ENCODE results near the gene THSD4. TPM values are rescaled to one million over a fixed set of nuclear protein-coding genes. Genes with fewer than 3 reads are reported as not detected.

THSD4 gene
- total and polyA plus RNA-seq, 2 of the 4 experiments (the other 2 are of a cell fraction), result 25.5 to 31.1 TPM

- Histone ChIP-seq H3K36me3 (ENCODE audit: control insufficient read depth, insufficient read depth, low read length) (peaks cover 13% of the 10 kb centered on the region), H2BK5ac (ENCODE audit: low read depth, low read length, poor library complexity, severe bottlenecking) (peak overlapping the region; percentile 40), H3K4me2 (ENCODE audit: low read depth, low read length) (peak overlapping the region; percentile 87), H3K4me3 (ENCODE audit: insufficient read depth, low read depth, low read length) (peak overlapping the region; percentile 15; the same call in 1 of the 2 replicates), H3K14ac (replicated peaks; ENCODE audit: low read depth, low read length) (0 out of 2 replicates have a peak overlapping the region, but pooled peaks have one; percentile 44), H3K27me3 (ENCODE audit: control insufficient read depth, insufficient read depth, low read length) (no peaks in the 10 kb centered on the region), H2BK20ac (ENCODE audit: low read depth, low read length) (peak overlapping the region; percentile 40; the same call in 1 of the 2 replicates), H3K56ac (ENCODE audit: extremely low read depth, insufficient read depth, low read length) (no peak overlapping the region), H3K9me1 (ENCODE audit: insufficient read depth, low read length) (peaks cover 16% of the 10 kb centered on the region), H4K8ac (ENCODE audit: low read depth in 2 of 2, low read length in 2 of 2) (peak overlapping the region; percentile 43 to 65; a peak in 2 of 4 replicates), H3K4ac (ENCODE audit: low read depth, low read length) (no peak overlapping the region; the same call in 1 of the 2 replicates), H3K18ac (ENCODE audit: low read depth, low read length) (peak overlapping the region; percentile 86; the same call in 1 of the 2 replicates), H2AK9ac (replicated peaks; ENCODE audit: low read depth, low read length, poor library complexity) (peak overlapping the region; percentile 29), H4K20me1 (ENCODE audit: insufficient read depth, low read length) (no peaks in the 10 kb centered on the region), H3K9me3 (ENCODE audit: control insufficient read depth, insufficient read depth, low read length) (no peaks in the 10 kb centered on the region), H4K5ac (ENCODE audit: low read depth, low read length) (peak overlapping the region; percentile 80; the same call in 1 of the 2 replicates), H3K4me1 (ENCODE audit: control insufficient read depth, insufficient read depth, low read length) (peaks cover 17% of the 10 kb centered on the region), H2BK120ac (ENCODE audit: low read depth, low read length) (peak overlapping the region; percentile 26; the same call in 1 of the 2 replicates), H2AK5ac (ENCODE audit: low read depth, low read length) (peak overlapping the region; percentile 61; the same call in 1 of the 2 replicates), H3K27ac (ENCODE audit: insufficient read depth, low read length) (no peak overlapping the region), H3K23ac (ENCODE audit: low read depth, low read length) (no peak overlapping the region; the same call in 1 of the 2 replicates), H2AFZ (replicated peaks; ENCODE audit: low read length, poor library complexity) (peak overlapping the region; percentile 16), H4K91ac (ENCODE audit: insufficient read depth, low read depth, low read length) (peak overlapping the region; percentile 13; the same call in 1 of the 2 replicates), H3K79me1 (ENCODE audit: low read depth in 1 of 2, low read length in 2 of 2) (no peaks in the 10 kb centered on the region), H3K9ac (ENCODE audit: low read depth, low read length) (peak overlapping the region; percentile 60; the same call in 1 of the 2 replicates), H2BK15ac (ENCODE audit: low read depth, low read length) (no peak overlapping the region; the same call in 2 of the 3 replicates)
- intact Hi-C loops (cut with micrococcal nuclease) (no loop called here), dilution Hi-C loops (cut with HindIII; ENCODE audit: low sequenced_read_pairs, unreplicated experiment) (no loop called here), in situ Hi-C loops (cut with MboI; ENCODE audit: low sequenced_read_pairs) (no loop called here)
- BruUV-seq (replicated peaks), result TSS peak; percentile 22
- POLR2A ChIA-PET (ENCODE audit: unreplicated experiment), result no interaction called here
- CTCF ChIA-PET, result interaction anchor here (0.7 to 1.6 kb wide), 6 partner anchors 19 to 1126 kb away, joined by 3 to 13 read pairs (median 6); no protein-coding TSS in a partner anchor
- DNase-seq (peak; percentile 66), ATAC-seq (ENCODE audit: low read depth) (peak; percentile 25)
- peak; percentile 38; the same call in 1 of the 2 replicates for TF ChIP-seq RAD21 (IDR thresholded peaks at IDR 0.05; ENCODE audit: low read length)
- TF ChIP-seq CTCF (conservative IDR thresholded peaks at IDR 0.05; ENCODE audit: low read depth, low read length), result peak; percentile 62
- peak; percentile 82 for TF ChIP-seq NFE2L2 (IDR thresholded peaks at IDR 0.05; ENCODE audit: low read depth, low read length)
- TF ChIP-seq MXI1 (IDR thresholded peaks at IDR 0.05; ENCODE audit: borderline replicate concordance, low read depth, low read length), result no peak
- TF ChIP-seq CEBPB (IDR thresholded peaks at IDR 0.05; ENCODE audit: low read depth, low read length), result peak; percentile 35; the same call in 1 of the 2 replicates
- WGBS, 2 experiments (ENCODE audit: extremely low coverage in 2 of 2, insufficient read length in 1 of 2), result no CpG with 5 or more reads among the region's 13 CpGs
Measured at GRCh38 chr15:71780115-71780976, 665.1 kb downstream of the THSD4 start.

Data from IMR-90 (cell line).